HepG2 (cell line): ENCODE measurements around the gene THAP5. TPM values are rescaled to one million over a fixed set of nuclear protein-coding genes. Genes with fewer than 3 reads are reported as not detected.

ENCODE experiments used
- HNRNPH1 ChIP-seq: fragments of 200-400 bp; formaldehyde crosslinking; optimal IDR thresholded peaks from 2 replicates; pipeline ENCODE3; 2017; ENCODE audit warnings: mild to moderate bottlenecking, low read depth, low read length
- NPAS2 ChIP-seq: sonication (generic); formaldehyde crosslinking; IDR thresholded peaks from 2 replicates; pipeline ENCODE4 v1.8.0; 2022; ENCODE audit warnings: mild to moderate bottlenecking, missing genetic modification reagents, borderline replicate concordance
- POGK ChIP-seq: sonication (generic); formaldehyde crosslinking; conservative IDR thresholded peaks from 2 replicates; pipeline ENCODE4 v1.8.0; 2022; ENCODE audit warnings: mild to moderate bottlenecking, moderate library complexity, missing genetic modification reagents
- POLR2AphosphoS5 ChIP-seq: IDR thresholded peaks from 2 replicates; pipeline ENCODE4 v1.6.1; 2012; ENCODE audit warnings: low read depth, low read length
- SP4 ChIP-seq: sonication (generic); formaldehyde crosslinking; IDR thresholded peaks from 2 replicates; pipeline ENCODE4 v1.8.1; 2023; ENCODE audit warnings: mild to moderate bottlenecking, missing genetic modification reagents
- TRIM22 ChIP-seq: fragments of 450-650 bp; IDR thresholded peaks from 2 replicates; pipeline ENCODE4 v1.6.1; 2017
- ZBTB49 ChIP-seq: sonication (generic); formaldehyde crosslinking; IDR thresholded peaks from 2 replicates; pipeline ENCODE4 v1.4.0; 2020; ENCODE audit warnings: missing genetic modification reagents, borderline replicate concordance
- ZIK1 ChIP-seq: sonication (generic); formaldehyde crosslinking; IDR thresholded peaks from 2 replicates; pipeline ENCODE4 v1.5.0; 2020; ENCODE audit warnings: mild to moderate bottlenecking, low read depth, missing genetic modification reagents, borderline replicate concordance
- ZMYM4 ChIP-seq: sonication (generic); formaldehyde crosslinking; IDR thresholded peaks from 2 replicates; pipeline ENCODE4 v1.8.1; 2023; ENCODE audit warnings: mild to moderate bottlenecking, missing genetic modification reagents
- ZNF414 ChIP-seq: sonication (generic); formaldehyde crosslinking; IDR thresholded peaks from 2 replicates; pipeline ENCODE4 v1.5.0; 2020; ENCODE audit warnings: missing genetic modification reagents
- ZNF567 ChIP-seq: sonication (generic); formaldehyde crosslinking; IDR thresholded peaks from 2 replicates; pipeline ENCODE4 v1.8.1; 2023; ENCODE audit warnings: mild to moderate bottlenecking, missing genetic modification reagents, borderline replicate concordance
- ZNF580 ChIP-seq: IDR thresholded peaks from 2 replicates; pipeline ENCODE4 v1.6.1; 2016; ENCODE audit warnings: low read depth, borderline replicate concordance
- ZNF597 ChIP-seq: sonication (generic); formaldehyde crosslinking; IDR thresholded peaks from 2 replicates; pipeline ENCODE4 v1.5.0; 2020; ENCODE audit warnings: missing genetic modification reagents
- ZNF7 ChIP-seq: IDR thresholded peaks from 2 replicates; pipeline ENCODE4 v1.6.1; 2016; ENCODE audit warnings: missing biosample characterization, missing genetic modification reagents
- ZNF746 ChIP-seq: sonication (generic); formaldehyde crosslinking; IDR thresholded peaks from 2 replicates; pipeline ENCODE4 v1.8.0; 2022; ENCODE audit warnings: mild to moderate bottlenecking, missing genetic modification reagents
- polyA plus RNA-seq, 8 experiments: library from polyadenylated mRNA; depleted of rRNA in 3 of 8; stranded (reverse) in 7 of 8; unstranded in 1 of 8; fragments of >200 nt; fragmentation: Illumina TruSeq in 4 of 8; extraction: Trizol in 4 of 8; gene quantifications; 2 replicates each; pipeline versions ENCODE4 v1.2.1 to v1.2.3, GENCODE V29; 2011 to 2016; ENCODE audit warnings: low read depth in 4 of 8, missing spikeins in 1 of 8, mixed read lengths in 1 of 8; ENCODE audit not compliant: insufficient read depth in 1 of 8
- total RNA-seq, 5 experiments: library from RNA; depleted of rRNA; stranded (reverse); fragments of >200 nt; fragmentation: Illumina TruSeq; extraction: Trizol; gene quantifications; 2 replicates each; pipeline ENCODE4 v1.2.3, GENCODE V29; 2016; ENCODE audit warnings: low read depth in 1 of 5
- TF ChIP-seq, protein P1 (sequence below): sonication (generic); formaldehyde crosslinking; IDR thresholded peaks from 2 replicates; pipeline ENCODE4 v1.4.0; 2020; ENCODE audit warnings: low read depth, mild to moderate bottlenecking, missing genetic modification reagents
- TF ChIP-seq, protein P2 (sequence below): sonication (generic); formaldehyde crosslinking; IDR thresholded peaks from 2 replicates; pipeline ENCODE4 v1.5.1; 2020; ENCODE audit warnings: missing genetic modification reagents, mild to moderate bottlenecking, borderline replicate concordance

THAP5 gene
- total and polyA plus RNA-seq, 2 of the 13 experiments (the other 11 are each of a cell fraction or from before 2014, with no cell fraction given) = 3.6 to 11.8 TPM

- TF ChIP-seq SP4 (CRISPR knock-in tag) (peak; percentile 99), ZMYM4 (CRISPR knock-in tag) (peak; percentile 98), ZNF414 (CRISPR knock-in tag) (peak; percentile 77; the same call in 1 of the 2 replicates), TRIM22 (no peak), POLR2AphosphoS5 (peak; percentile 72), ZNF597 (CRISPR knock-in tag) (no peak), NPAS2 (CRISPR knock-in tag) (no peak), ZNF567 (CRISPR knock-in tag) (no peak), HNRNPH1 (no peak), ZNF746 (CRISPR knock-in tag) (peak; percentile 74), ZNF580 (CRISPR knock-in tag) (no peak), ZIK1 (CRISPR knock-in tag) (peak; percentile 66; the same call in 1 of the 2 replicates), POGK (CRISPR knock-in tag) (peak; percentile 89), ZBTB49 (CRISPR knock-in tag) (no peak), ZNF7 (CRISPR knock-in tag) (no peak)
- TF ChIP-seq, protein P1, sequence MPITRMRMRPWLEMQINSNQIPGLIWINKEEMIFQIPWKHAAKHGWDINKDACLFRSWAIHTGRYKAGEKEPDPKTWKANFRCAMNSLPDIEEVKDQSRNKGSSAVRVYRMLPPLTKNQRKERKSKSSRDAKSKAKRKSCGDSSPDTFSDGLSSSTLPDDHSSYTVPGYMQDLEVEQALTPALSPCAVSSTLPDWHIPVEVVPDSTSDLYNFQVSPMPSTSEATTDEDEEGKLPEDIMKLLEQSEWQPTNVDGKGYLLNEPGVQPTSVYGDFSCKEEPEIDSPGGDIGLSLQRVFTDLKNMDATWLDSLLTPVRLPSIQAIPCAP (CRISPR knock-in tag) = no peak
- TF ChIP-seq, protein P2, sequence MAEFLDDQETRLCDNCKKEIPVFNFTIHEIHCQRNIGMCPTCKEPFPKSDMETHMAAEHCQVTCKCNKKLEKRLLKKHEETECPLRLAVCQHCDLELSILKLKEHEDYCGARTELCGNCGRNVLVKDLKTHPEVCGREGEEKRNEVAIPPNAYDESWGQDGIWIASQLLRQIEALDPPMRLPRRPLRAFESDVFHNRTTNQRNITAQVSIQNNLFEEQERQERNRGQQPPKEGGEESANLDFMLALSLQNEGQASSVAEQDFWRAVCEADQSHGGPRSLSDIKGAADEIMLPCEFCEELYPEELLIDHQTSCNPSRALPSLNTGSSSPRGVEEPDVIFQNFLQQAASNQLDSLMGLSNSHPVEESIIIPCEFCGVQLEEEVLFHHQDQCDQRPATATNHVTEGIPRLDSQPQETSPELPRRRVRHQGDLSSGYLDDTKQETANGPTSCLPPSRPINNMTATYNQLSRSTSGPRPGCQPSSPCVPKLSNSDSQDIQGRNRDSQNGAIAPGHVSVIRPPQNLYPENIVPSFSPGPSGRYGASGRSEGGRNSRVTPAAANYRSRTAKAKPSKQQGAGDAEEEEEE (CRISPR knock-in tag) = no peak
Observed at GRCh38 chr7:108525985-108526767, 43.3 kb downstream of the THAP5 start, which contains the start of gene PNPLA8 (continued).
